Stimulated activated CD4-positive, alpha-beta T cell treated with anti-CD3 and anti-CD28 coated beads, Interleukin-1b, Interleukin-23, amount 100 ng/mL, for 1 hour (primary cell): Measurements from ENCODE around the gene CHD6.

Source experiments
- DNase-seq, 2 donors: peaks; one replicate each; pipeline ENCODE4 v3.0.0-alpha.2; 2020; ENCODE audit warnings: low read depth in 2 of 2

The CHD6 gene

DNA sequence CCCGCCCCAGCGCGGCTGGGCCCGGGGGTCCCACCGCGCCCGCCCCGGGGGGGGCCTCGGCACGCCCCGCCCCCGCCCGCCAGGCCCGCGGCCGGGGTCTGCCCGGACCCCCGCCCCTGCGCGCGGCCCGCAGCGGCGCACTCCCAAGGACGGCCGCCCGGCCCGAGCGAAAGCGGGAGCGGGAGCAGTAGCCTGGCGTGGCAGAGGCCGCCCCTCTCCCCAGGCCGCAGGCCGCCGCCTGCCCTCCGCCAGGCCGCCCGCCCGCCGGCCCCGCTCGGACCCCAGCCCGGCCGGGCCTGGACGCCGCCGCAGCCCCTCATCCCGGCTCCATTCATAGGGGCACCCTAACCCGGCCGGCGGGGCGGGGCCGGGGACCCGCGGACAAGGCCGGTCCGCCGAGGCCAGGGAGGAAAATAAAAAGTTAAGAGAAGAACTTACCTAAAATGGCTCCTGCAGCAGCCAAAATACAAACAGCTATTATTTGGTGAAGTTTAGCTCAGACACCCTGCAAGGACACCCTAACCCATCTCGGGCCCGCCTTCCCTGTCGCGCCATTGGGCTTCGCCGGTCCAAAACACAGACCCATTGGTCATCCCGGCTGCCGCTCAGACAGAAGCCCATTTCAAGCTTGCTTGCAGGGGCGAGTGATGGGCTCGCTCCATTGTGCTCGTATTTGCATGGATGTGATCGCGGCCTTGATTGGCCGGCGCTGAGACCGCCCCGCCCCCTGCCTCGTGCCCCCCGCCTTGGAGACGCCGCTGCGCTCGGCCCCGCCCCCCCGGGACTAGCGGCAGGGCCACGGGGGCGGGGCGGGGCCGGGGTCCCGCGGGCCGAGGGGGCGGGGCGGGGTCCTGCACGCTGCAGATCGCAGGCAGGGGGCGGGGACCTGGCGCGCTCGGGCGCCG, at the start of gene CHD6:
CHD6 (minus strand) TSS at position 476 of the 905 bp plus-strand sequence. CDS start 67,040 bp downstream, outside the sequence.
- DNase-seq: peak; percentile 95 to 96

GRCh38 chr20:41664584-41664983, 46.4 kb upstream of the CHD6 start:
- no peak for DNase-seq

DNA sequence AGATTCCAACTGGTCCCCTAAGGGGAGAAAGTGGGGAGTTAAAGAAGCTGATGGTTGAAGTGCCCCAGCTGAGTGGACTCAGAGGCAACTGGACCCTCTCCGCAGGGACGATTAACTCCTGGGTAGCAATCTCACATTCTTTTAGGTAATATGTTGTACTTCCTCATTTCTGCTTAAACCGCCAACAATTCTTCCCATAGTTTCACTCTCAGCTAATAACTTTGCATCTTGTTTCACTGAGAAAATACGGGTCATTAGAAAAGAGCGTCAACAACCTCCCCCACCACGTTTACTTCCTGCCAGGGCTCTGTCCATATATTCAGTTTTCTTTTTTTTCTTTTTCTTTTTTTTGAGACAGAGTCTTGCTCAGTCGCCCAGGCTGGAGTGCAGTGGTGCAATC, 39.5 kb upstream of the CHD6 start:
- DNase-seq: no peak

GRCh38 chr20:41655962-41656618, 37.9 kb upstream of the CHD6 start:
- no peak for DNase-seq

- DNase-seq: no peak
Observed at GRCh38 chr20:41654884-41655283, 36.7 kb upstream of the CHD6 start.

GRCh38 chr20:41654292-41654691, 36.1 kb upstream of the CHD6 start:
- no peak for DNase-seq

GRCh38 chr20:41650231-41650948, 32.2 kb upstream of the CHD6 start:
- no peak for DNase-seq

- no peak for DNase-seq
Observed at GRCh38 chr20:41649489-41649888, 31.3 kb upstream of the CHD6 start.

GRCh38 chr20:41645372-41645771, 27.2 kb upstream of the CHD6 start:
- no peak for DNase-seq

DNA sequence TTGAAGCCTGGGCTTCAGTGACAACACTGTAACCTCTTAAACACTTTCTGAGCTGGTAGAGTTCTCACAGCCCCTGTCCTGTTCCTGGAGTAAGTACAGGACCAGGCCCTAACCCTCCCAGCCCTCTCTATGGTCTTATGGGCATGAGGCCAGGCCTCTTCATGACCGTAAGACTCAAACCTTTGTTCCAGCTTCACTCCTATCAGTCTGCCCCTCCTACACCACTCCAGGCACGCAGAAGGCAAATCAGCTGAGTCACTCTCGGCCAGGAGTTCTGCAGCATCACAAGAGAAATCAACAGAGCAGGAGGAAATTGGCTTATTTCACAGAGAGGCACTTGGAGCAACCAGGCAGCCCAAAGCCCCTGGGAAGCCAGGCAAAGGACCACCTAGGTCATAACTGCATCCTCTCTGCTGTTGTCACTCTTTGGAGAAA, 25.3 kb upstream of the CHD6 start:
- no peak for DNase-seq

- DNase-seq: no peak
Observed at GRCh38 chr20:41639630-41640029, 21.5 kb upstream of the CHD6 start.

DNA sequence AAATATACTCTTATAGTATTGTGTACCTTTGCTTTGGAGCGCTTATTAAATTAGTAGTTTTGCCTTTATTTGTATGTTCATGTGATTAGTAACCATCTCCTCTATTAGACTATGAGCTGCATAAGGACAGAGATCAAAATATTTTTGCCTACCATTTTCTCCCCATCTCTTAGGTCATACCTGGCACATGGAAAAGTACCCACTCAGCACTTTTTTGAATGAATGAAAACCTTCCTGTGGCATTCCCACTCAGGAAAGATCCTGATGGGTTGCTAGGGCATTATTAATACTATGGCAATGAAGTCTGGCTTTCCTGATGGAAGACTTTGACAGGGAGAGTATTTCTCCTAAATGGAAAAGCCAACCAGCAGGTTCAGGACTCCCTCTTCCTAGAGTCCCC, 20.3 kb upstream of the CHD6 start:
- no peak for DNase-seq

GRCh38 chr20:41635158-41635557, 17.0 kb upstream of the CHD6 start:
- DNase-seq: no peak

DNA sequence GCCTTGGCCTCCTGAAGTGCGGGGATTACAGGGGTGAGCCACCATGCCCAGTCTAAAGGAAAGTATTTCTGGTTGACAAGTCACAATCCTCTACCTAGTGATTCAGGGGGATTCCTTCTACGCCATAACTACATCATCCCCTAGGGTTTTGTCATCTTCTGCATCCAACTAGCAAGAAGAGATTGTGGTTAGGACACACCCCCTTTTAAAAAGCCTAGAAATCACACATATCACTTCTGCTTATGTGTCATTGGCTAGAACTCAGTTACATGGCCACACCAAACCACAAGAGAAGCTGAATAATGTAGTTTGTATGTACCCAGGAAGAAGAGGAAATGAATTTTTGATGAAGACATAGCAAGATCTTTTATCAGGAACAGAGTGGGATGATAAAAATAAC, 14.7 kb upstream of the CHD6 start:
- DNase-seq: no peak

DNA sequence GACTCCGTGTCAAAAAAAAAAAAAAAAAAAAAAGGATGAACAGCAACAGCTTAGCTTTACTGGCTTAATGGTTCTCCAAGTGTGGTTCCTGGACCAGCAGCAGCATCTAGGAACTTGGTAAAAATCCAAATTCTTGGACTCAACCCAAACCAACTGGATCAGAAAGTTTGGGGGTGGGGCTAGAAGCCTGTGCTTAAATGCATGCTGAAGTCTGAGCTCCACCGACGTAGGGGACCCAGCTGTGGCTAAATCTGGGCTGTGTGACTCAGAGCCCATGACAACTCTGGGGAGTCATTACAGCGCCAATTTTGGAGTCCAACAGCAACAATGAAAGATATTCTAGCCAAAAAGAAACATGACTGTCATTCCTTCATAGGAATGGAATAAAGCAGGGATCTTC, 13.6 kb upstream of the CHD6 start:
- no peak for DNase-seq

GRCh38 chr20:41630846-41631245, 12.7 kb upstream of the CHD6 start:
- no peak for DNase-seq

- DNase-seq: no peak
Observed at GRCh38 chr20:41627611-41628244, 9.6 kb upstream of the CHD6 start.

- DNase-seq: no peak
Observed at GRCh38 chr20:41627001-41627495, 8.9 kb upstream of the CHD6 start.

- no peak for DNase-seq
Observed at GRCh38 chr20:41623625-41624375, 5.6 kb upstream of the CHD6 start.

DNA sequence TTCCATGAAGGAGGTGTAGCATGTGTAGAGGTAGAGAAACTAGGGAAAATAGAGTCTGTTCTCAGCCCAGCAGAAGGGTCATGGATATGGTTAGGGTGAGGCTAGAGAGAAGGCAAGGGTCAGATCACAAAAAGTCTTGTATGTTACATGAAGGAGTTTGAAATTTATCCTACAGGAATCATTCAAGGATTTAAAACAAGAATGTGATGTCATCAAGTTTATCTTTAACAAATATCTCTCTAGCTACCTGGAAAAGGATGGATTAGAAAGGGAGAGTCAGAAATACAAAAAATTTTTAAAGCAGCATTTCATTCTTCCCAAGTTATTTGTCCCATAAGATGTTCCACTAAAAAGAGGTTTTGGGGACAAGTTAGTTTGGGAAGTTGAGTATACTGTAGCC, 4.4 kb upstream of the CHD6 start:
- no peak for DNase-seq

GRCh38 chr20:41621971-41622370, 3.8 kb upstream of the CHD6 start:
- DNase-seq: no peak
